Stimulated activated CD4-positive, alpha-beta T cell treated with anti-CD3 and anti-CD28 coated beads, Interleukin-1b, Interleukin-23, amount 100 ng/mL, for 24 hours (primary cell): Measurements from ENCODE around the gene SERPINB11.
"Not testable (repeated sequence)": the region's sequence is repeated elsewhere in the genome, so short reads cannot be mapped to it uniquely, and the experiment has no call there.

ENCODE experiments used
- DNase-seq, 4 experiments: peaks; one replicate each; pipeline ENCODE4 v3.0.0-alpha.2; 2020; ENCODE audit warnings: low read depth in 4 of 4, low spot score in 1 of 4

Gene SERPINB11

DNA sequence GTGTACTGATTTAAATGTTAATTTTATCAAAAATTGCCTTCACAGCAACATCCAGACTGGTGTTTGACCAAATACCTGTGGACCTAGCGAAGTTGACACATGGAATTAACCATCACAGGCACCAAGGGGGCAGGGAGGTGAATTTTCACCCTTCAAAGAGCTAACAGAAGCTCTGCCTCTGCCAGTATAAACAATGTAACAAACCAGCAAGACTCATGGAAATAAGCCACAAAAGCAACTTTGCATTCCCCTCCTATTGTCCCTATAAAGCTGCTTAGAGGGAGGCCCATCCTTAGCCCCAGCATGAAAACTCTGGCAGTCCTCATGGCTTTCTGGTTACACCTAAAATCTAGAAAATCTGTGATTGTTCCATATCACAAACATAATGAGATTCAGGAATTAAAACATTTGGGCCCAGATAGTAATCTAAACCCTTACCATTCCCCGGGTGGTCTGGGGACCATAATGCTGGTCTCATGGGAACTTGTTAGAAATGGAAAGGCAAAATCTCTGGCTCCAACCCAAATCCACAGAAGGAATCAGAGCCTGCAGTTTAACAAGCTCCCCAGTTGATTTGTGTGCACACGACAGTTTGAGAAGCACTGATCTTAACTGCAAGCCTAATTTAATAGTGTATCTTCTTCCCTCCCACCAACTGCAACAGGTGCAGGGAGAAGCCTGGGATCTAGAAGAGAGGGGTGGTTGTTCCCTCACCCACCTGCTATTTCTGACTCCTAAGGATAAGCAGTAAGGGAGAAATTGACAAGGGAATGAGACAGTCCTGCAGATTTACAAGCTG lies 23.1 kb downstream of the SERPINB11 start:
- no peak for DNase-seq

GRCh38 chr18:63730773-63731172 lies 28.0 kb downstream of the SERPINB11 start:
- DNase-seq = no peak

DNA sequence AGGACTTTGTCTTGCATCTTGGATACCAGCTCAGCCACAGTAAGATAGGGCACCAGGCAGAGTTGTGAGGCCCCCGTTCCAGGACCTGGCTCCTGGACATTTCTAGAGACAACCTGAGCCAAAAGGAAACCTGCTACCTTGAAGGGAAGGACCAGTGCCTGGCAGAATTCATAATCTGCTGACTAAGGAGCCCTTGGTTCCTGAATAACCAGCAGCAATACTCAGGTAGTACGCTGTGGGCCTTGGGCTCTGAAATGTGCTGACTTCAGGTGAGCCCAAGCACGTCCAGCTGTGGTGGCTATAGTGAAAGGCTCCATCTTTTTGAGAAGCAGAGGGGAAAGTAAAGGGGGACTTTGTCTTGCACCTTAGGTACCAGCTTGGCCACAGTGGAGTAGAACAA lies 28.5 kb downstream of the SERPINB11 start:
- DNase-seq = no peak

DNA sequence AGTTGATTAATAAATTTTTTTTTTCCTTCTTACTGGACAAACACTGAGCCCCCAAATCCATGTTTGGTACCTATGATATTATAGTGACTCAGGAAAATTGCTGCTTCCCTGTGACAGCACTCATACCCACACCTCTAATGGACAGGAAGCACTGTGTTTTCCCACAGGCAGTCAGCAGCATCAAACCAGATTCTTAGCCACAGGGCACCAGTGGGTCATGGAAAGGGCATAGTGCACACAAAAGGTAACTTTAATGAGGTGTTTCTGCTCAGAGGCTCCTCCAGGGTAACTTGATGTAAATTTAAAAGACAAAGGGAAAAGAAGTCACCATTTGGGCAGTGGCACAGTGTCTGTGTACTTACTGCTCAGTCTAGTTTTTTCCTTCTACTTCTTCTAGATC lies 34.1 kb downstream of the SERPINB11 start:
- DNase-seq = no peak

GRCh38 chr18:63741769-63742168 lies 39.0 kb downstream of the SERPINB11 start:
- no peak for DNase-seq

- no peak for DNase-seq
Measured at GRCh38 chr18:63747006-63747405, 44.2 kb downstream of the SERPINB11 start.

DNA sequence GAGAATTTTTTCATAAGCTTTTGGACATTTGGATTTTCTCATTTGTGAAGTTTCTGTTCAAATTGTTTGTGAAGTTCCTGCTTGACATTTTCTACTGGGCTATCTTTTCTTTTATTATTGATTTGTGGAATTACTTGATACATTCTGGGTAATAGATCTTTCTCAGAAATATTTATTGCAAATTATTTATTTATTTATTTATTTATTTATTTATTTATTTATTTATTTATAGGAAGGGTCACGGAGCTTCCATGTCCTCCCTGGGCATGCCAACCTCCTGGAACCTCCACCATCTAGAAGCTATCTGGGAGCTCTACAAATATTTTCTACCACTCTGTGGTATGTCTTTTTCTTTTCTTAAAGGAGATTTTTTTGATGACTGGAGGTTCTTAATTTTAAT lies 46.7 kb downstream of the SERPINB11 start:
- no peak for DNase-seq

GRCh38 chr18:63752636-63753035 lies 49.9 kb downstream of the SERPINB11 start:
- DNase-seq = no peak

GRCh38 chr18:63753676-63754075 lies 50.9 kb downstream of the SERPINB11 start:
- no peak for DNase-seq

GRCh38 chr18:63757541-63757940 lies 54.8 kb downstream of the SERPINB11 start:
- DNase-seq = no peak

- DNase-seq = no peak
Measured at GRCh38 chr18:63758615-63759240, 56.0 kb downstream of the SERPINB11 start.

DNA sequence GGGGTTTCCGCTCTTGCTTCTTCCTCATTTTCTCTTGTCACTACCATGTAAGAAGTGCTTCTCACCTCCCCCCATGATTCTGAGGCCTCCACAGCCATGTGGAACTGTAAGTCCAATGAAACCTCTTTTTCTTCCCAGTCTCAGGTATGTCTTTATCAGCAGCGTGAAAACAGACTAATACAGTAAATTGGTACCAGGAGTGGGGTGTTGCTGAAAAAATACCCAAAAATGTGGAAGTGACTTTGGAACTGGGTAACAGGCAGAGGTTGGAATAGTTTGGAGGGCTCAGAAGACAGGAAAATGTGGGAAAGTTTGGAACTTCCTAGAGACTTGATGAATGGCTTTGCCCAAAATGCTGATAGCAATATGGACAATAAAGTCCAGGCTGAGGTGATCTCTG lies 57.0 kb downstream of the SERPINB11 start:
- DNase-seq = not testable (repeated sequence)

DNA sequence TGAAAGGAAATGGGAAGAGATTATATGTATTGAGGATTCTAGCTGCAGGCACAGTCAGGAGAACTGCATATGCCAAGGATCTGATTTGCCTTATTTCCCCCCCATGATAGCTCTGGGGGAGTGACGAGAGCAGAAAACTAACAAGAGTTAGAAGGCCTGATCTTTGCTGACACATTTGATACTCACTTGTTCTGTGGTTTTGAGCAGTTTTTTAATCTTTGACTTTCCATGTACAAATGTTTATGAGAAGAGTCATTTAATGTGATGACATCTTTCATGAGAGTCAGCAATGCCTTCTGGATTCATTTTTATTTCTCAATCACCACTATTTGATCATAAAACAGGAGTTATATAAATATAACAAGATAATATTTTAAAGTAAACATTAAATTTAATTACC lies 59.8 kb downstream of the SERPINB11 start:
- no peak for DNase-seq

DNA sequence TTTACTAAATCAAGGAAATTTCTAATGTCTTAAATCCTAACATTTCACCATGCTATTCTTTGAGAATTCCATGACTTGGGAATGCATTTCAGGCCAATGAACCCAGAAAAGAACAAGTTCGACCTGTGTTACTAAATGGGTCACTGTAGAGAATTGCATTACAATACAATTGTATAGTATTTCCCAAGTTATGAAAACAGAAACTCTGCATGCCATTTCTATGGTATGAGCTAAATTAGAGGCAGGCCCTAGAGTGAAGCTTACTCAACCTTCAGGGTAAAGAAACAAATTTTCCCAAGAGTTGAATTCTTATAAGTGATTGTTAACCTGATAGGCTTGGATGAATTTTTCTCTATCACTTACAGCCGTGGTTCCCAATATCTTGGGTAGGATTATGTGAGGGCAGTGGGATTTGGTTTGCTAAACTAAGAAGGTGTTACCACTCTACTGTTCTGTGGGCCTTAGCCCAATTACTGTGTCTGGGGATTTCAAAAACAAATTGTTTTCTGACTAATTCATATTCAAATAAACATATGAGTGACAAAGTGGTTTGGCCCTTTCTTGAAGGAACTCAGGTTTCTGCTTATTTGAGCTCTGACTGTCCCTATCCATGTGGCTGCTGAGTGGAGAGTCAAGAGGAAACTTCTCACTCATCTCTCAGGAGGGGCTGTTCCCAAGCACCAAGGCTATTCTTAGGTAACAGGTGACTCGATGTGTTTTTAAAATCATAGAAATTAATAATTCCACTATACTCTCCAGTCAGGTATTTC lies 61.3 kb downstream of the SERPINB11 start:
- DNase-seq = no peak

DNA sequence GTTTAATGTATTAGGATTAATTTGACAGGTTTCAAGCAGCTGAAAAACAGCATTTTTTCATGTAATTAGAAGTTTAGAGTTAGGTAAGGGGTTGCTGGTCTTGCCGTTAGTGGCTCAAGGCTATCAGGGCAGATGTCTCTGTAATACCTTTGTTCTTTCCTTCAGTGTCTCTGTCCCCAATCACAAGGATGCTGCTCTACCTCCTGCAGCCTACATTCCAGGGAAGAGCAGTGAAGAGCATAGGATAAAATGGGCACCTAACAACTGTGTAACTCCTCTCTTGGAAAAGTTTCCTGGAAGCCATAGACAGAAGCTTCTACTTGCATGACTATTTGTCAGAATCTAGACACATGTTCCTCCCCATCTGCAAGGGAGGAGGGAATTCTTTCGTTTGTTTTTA lies 63.1 kb downstream of the SERPINB11 start:
- DNase-seq = no peak
